A549 (cell line): ENCODE measurements around the gene SLC18A3. TPM values are rescaled to one million over a fixed set of nuclear protein-coding genes. Genes with fewer than 3 reads are reported as not detected.

Source experiments
- ATAC-seq, 2 experiments: fragments of 200-7000 bp in 1 of 2; fragments of >200 bp in 1 of 2; cut with Nextera tagmentation in 1 of 2; cut with Tn5 transposase in 1 of 2; 3 replicates each; pipeline versions ENCODE4 v1.8.0 to v1.9.1; 2018 to 2020; ENCODE audit warnings: mild to moderate bottlenecking in 1 of 2, moderate library complexity in 1 of 2
- CTCF ChIA-PET: fragments of 300-600 bp; sonication (Branson Sonifier 250); formaldehyde crosslinking; extraction: SDS; loops from one replicate; lab custom pipeline; 2021; ENCODE audit warnings: antibody characterized with exemption, inconsistent platforms; lab: Yijun Ruan, JAX
- POLR2A ChIA-PET: fragments of 350-600 bp; formaldehyde crosslinking; extraction: SDS; loops from one replicate; lab custom pipeline; 2021; ENCODE audit warnings: antibody characterized with exemption, inconsistent platforms; lab: Yijun Ruan, JAX
- DNase-seq, 2 experiments: peaks; one replicate each; pipeline versions ENCODE4 v3.0.0 to v3.0.0-alpha.2; 2011 to 2016; ENCODE audit warnings: low read depth in 1 of 2, low spot score in 1 of 2
- FAIRE-seq: peaks from 2 replicates; lab custom pipeline; 2011; peaks lifted over from hg19 to GRCh38; lab: Jason Lieb, UNC
- H3K27ac ChIP-seq, 2 experiments: fragments of >200 bp; sonication (Bioruptor Twin); formaldehyde crosslinking; 3 replicates each; pipeline ENCODE4 v1.5.1; 2016 to 2017
- H3K4me1 ChIP-seq: fragments of >200 bp; sonication (Bioruptor Twin); formaldehyde crosslinking; 3 replicates; pipeline ENCODE4 v1.6.1; 2016
- H3K4me2 ChIP-seq: fragments of >200 bp; sonication (Bioruptor Twin); formaldehyde crosslinking; 3 replicates; pipeline ENCODE4 v1.6.1; 2016
- H3K4me3 ChIP-seq: fragments of >200 bp; sonication (Bioruptor Twin); formaldehyde crosslinking; 3 replicates; pipeline ENCODE4 v1.5.1; 2016
- H3K9me3 ChIP-seq: fragments of >200 bp; sonication (Bioruptor Twin); formaldehyde crosslinking; 3 replicates; pipeline ENCODE4 v1.6.1; 2016
- BHLHE40 ChIP-seq: IDR thresholded peaks from 2 replicates; pipeline ENCODE4 v1.6.1; 2012; ENCODE audit warnings: low read depth, low read length, inconsistent platforms
- CBX2 ChIP-seq: fragments of 200-600 bp; sonication (generic); IDR thresholded peaks from 2 replicates; pipeline ENCODE4 v1.6.1; 2016; ENCODE audit warnings: low read depth, mild to moderate bottlenecking, borderline replicate concordance
- GATA3 ChIP-seq: IDR thresholded peaks from 2 replicates; pipeline ENCODE4 v1.6.1; 2012; ENCODE audit warnings: borderline replicate concordance
- HOXB5 ChIP-seq: fragments of 250-450 bp; sonication (Bioruptor Pico); IDR thresholded peaks from 2 replicates; pipeline ENCODE4 v1.5.0; 2020; ENCODE audit warnings: mild to moderate bottlenecking, moderate library complexity
- JUN ChIP-seq, 2 experiments: fragments of >200 bp; sonication (Bioruptor Twin); formaldehyde crosslinking; IDR thresholded peaks; 2 replicates in 1 of 2; 3 replicates in 1 of 2; pipeline ENCODE4 v1.6.1; 2016 to 2017
- KDM1A ChIP-seq: fragments of 200-600 bp; sonication (generic); IDR thresholded peaks from 2 replicates; pipeline ENCODE4 v1.6.1; 2016; ENCODE audit warnings: low read depth, mild to moderate bottlenecking
- MAZ ChIP-seq: fragments of 150-350 bp; IDR thresholded peaks from 2 replicates; pipeline ENCODE4 v1.6.1; 2014; ENCODE audit warnings: antibody characterized with exemption, low read depth, low read length, borderline replicate concordance
- PHF8 ChIP-seq: fragments of 200-600 bp; sonication (generic); IDR thresholded peaks from 2 replicates; pipeline ENCODE4 v1.6.1; 2016; ENCODE audit warnings: low read depth, mild to moderate bottlenecking, antibody characterized with exemption, moderate library complexity, borderline replicate concordance
- POLR2AphosphoS2 ChIP-seq: conservative IDR thresholded peaks from 2 replicates; pipeline ENCODE4 v1.6.1; 2012; ENCODE audit warnings: low read length, improper control_type of control experiment, inconsistent platforms
- RARB ChIP-seq: fragments of 250-450 bp; sonication (Bioruptor Pico); IDR thresholded peaks from 2 replicates; pipeline ENCODE4 v1.8.0; 2021; ENCODE audit warnings: mild to moderate bottlenecking, moderate library complexity
- RNF2 ChIP-seq: fragments of 200-600 bp; sonication (generic); IDR thresholded peaks from 2 replicates; pipeline ENCODE4 v1.6.1; 2016; ENCODE audit warnings: low read depth, mild to moderate bottlenecking, antibody characterized with exemption, moderate library complexity, borderline replicate concordance
- SMC3 ChIP-seq: fragments of >200 bp; sonication (Bioruptor Twin); formaldehyde crosslinking; IDR thresholded peaks from 3 replicates; pipeline ENCODE4 v1.6.1; 2018; ENCODE audit warnings: inconsistent platforms
- SREBF2 ChIP-seq: fragments of 450-650 bp; IDR thresholded peaks from 2 replicates; pipeline ENCODE4 v1.6.1; 2014; ENCODE audit warnings: mild to moderate bottlenecking, moderate library complexity
- ZSCAN20 ChIP-seq: fragments of 250-450 bp; sonication (Bioruptor Pico); IDR thresholded peaks from 2 replicates; pipeline ENCODE4 v1.8.0; 2022; ENCODE audit warnings: mild to moderate bottlenecking, moderate library complexity
- WGBS: methylation state at CpG from one replicate; pipeline ENCODE4 v1.1.6; 2017; ENCODE audit errors: missing lambda C conversion rate; 5-methylcytosine and 5-hydroxymethylcytosine counted together
- polyA plus RNA-seq, 4 experiments: library from polyadenylated mRNA; depleted of rRNA in 3 of 4; stranded (reverse); fragments of >200 nt; fragmentation: RNase III in 1 of 4; extraction: RNeasy Plus Mini Kit Qiagen cat#74134 plus additional on column Dnase treatment in 1 of 4; gene quantifications; 2 replicates in 3 of 4; 3 replicates in 1 of 4; pipeline ENCODE4 v1.2.3, GENCODE V29; 2011 to 2017
- TF ChIP-seq, protein P1 (sequence below): fragments of 250-450 bp; sonication (Bioruptor Pico); IDR thresholded peaks from 2 replicates; pipeline ENCODE4 v1.5.0; 2020; ENCODE audit warnings: low read depth, mild to moderate bottlenecking, moderate library complexity
- TF ChIP-seq, protein P2 (sequence below): IDR thresholded peaks from 2 replicates; pipeline ENCODE4 v1.6.1; 2012
- TF ChIP-seq, protein P3 (sequence below): IDR thresholded peaks from 2 replicates; pipeline ENCODE4 v1.6.1; 2012; ENCODE audit warnings: low read depth, borderline replicate concordance

SLC18A3 gene
- polyA plus RNA-seq, 2 of the 4 experiments (the other 2 are of a cell fraction), result not detected

- H3K4me2 ChIP-seq, result no peak overlapping the region
- 58% methylated on average over 6 of the region's 6 CpGs for WGBS
- ChIA-PET POLR2A (no interaction called here), CTCF (no interaction called here)
- FAIRE-seq (no peak), ATAC-seq (no peak), DNase-seq (no peak)
- no peak overlapping the region for H3K27ac ChIP-seq
- no peaks in the 10 kb centered on the region for H3K9me3 ChIP-seq
- no peak overlapping the region for H3K4me3 ChIP-seq
- TF ChIP-seq HOXB5 (CRISPR knock-in tag) (no peak), PHF8 (no peak), MAZ (no peak), SMC3 (no peak), RARB (CRISPR knock-in tag) (no peak), SREBF2 (no peak)
- TF ChIP-seq, protein P1, sequence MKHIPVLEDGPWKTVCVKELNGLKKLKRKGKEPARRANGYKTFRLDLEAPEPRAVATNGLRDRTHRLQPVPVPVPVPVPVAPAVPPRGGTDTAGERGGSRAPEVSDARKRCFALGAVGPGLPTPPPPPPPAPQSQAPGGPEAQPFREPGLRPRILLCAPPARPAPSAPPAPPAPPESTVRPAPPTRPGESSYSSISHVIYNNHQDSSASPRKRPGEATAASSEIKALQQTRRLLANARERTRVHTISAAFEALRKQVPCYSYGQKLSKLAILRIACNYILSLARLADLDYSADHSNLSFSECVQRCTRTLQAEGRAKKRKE (CRISPR knock-in tag), result no peak
- no peaks in the 10 kb centered on the region for H3K4me1 ChIP-seq
Observed at GRCh38 chr10:49631975-49632374, 21.9 kb downstream of the SLC18A3 start.

- CTCF ChIA-PET, result no interaction called here
- no peak for FAIRE-seq
- no peak overlapping the region for H3K4me2 ChIP-seq
- H3K4me1 ChIP-seq, result no peaks in the 10 kb centered on the region
- no peak for DNase-seq
- TF ChIP-seq RNF2 (no peak), BHLHE40 (no peak), KDM1A (no peak), JUN (IDR thresholded peaks at IDR 0.05) (no peak), PHF8 (no peak), ZSCAN20 (CRISPR knock-in tag) (no peak), CBX2 (no peak), GATA3 (no peak), POLR2AphosphoS2 (no peak)
- TF ChIP-seq, protein P1 (CRISPR knock-in tag), result no peak
- TF ChIP-seq, protein P2, sequence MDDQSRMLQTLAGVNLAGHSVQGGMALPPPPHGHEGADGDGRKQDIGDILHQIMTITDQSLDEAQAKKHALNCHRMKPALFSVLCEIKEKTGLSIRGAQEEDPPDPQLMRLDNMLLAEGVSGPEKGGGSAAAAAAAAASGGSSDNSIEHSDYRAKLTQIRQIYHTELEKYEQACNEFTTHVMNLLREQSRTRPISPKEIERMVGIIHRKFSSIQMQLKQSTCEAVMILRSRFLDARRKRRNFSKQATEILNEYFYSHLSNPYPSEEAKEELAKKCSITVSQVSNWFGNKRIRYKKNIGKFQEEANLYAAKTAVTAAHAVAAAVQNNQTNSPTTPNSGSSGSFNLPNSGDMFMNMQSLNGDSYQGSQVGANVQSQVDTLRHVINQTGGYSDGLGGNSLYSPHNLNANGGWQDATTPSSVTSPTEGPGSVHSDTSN, result no peak
- TF ChIP-seq, protein P3, sequence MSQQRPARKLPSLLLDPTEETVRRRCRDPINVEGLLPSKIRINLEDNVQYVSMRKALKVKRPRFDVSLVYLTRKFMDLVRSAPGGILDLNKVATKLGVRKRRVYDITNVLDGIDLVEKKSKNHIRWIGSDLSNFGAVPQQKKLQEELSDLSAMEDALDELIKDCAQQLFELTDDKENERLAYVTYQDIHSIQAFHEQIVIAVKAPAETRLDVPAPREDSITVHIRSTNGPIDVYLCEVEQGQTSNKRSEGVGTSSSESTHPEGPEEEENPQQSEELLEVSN, result no peak
- ATAC-seq, result no peak; a peak in 1 of 6 replicates
- POLR2A ChIA-PET, result no interaction called here
- no peak overlapping the region for H3K27ac ChIP-seq
- H3K9me3 ChIP-seq, result no peaks in the 10 kb centered on the region
- no peak overlapping the region for H3K4me3 ChIP-seq
- whole genome bisulfite sequencing, result 32% methylated on average over 7 of the region's 12 CpGs
Observed at GRCh38 chr10:49632406-49633317, 22.6 kb downstream of the SLC18A3 start.
